Kidney capillary endothelial cell (primary cell): ENCODE measurements around the gene SIK3.

Experiments
- DNase-seq: peaks from one replicate; pipeline ENCODE4 v3.0.0-alpha.2; 2018; ENCODE audit warnings: low spot score

Gene SIK3

GRCh38 chr11:117110294-117110950, 12.2 kb upstream of the SIK3 start:
- DNase-seq: no peak

GRCh38 chr11:117107701-117108590, 9.7 kb upstream of the SIK3 start:
- DNase-seq: no peak

- no peak for DNase-seq
Measured at GRCh38 chr11:117100556-117100955, 2.3 kb upstream of the SIK3 start.

- no peak for DNase-seq
Measured at GRCh38 chr11:117099696-117100095, 1.5 kb upstream of the SIK3 start.

- DNase-seq: no peak
Measured at GRCh38 chr11:117097389-117098268, 599 bp downstream of the SIK3 start.

GRCh38 chr11:117097014-117097388, 1.2 kb downstream of the SIK3 start:
- no peak for DNase-seq

GRCh38 chr11:117096201-117096991, 1.8 kb downstream of the SIK3 start:
- no peak for DNase-seq

GRCh38 chr11:117095284-117096161, 2.7 kb downstream of the SIK3 start:
- no peak for DNase-seq

GRCh38 chr11:117094776-117095175, 3.5 kb downstream of the SIK3 start:
- DNase-seq: no peak

GRCh38 chr11:117092951-117093590, 5.2 kb downstream of the SIK3 start:
- DNase-seq: no peak

GRCh38 chr11:117091753-117092477, 6.3 kb downstream of the SIK3 start:
- no peak for DNase-seq

GRCh38 chr11:117090111-117090706, 8.0 kb downstream of the SIK3 start:
- DNase-seq: no peak

GRCh38 chr11:117089685-117090084, 8.5 kb downstream of the SIK3 start:
- no peak for DNase-seq

GRCh38 chr11:117087446-117087845, 10.8 kb downstream of the SIK3 start:
- no peak for DNase-seq

GRCh38 chr11:117084992-117085391, 13.2 kb downstream of the SIK3 start:
- DNase-seq: no peak

- no peak for DNase-seq
Measured at GRCh38 chr11:117083011-117083935, 15.0 kb downstream of the SIK3 start.

GRCh38 chr11:117081908-117082307, 16.3 kb downstream of the SIK3 start:
- no peak for DNase-seq

- no peak for DNase-seq
Measured at GRCh38 chr11:117080370-117080769, 17.9 kb downstream of the SIK3 start.
